Vagina (tissue), 2 donors: ENCODE data around the gene ABR. TPM values are rescaled to one million over a fixed set of nuclear protein-coding genes. Genes with fewer than 3 reads are reported as not detected.

Experiments
- DNase-seq, 2 donors: peaks; one replicate each; pipeline ENCODE4 v3.0.0-alpha.2; 2017; ENCODE audit errors: extremely low spot score in 2 of 2
- H3K27ac ChIP-seq: fragments of 200-600 bp; sonication (generic); one replicate; pipeline ENCODE4 v1.5.1; 2019
- H3K27me3 ChIP-seq: fragments of 200-600 bp; sonication (generic); one replicate; pipeline ENCODE4 v1.5.1; 2019
- H3K36me3 ChIP-seq, 2 donors: fragments of 200-600 bp; sonication (generic); one replicate each; pipeline ENCODE4 v1.5.1; 2017 to 2019
- H3K4me1 ChIP-seq: fragments of 200-600 bp; sonication (generic); one replicate; pipeline ENCODE4 v1.5.1; 2019
- H3K4me3 ChIP-seq, 2 donors: fragments of 200-600 bp; sonication (generic); 1 replicate in 1 of 2; 2 replicates in 1 of 2; pipeline ENCODE4 v1.5.1; 2016 to 2019
- H3K9me3 ChIP-seq: fragments of 200-600 bp; sonication (generic); one replicate; pipeline ENCODE4 v1.5.1; 2019
- POLR2A ChIP-seq, 2 donors: fragments of 450-650 bp; IDR thresholded peaks; one replicate each; pipeline ENCODE4 v1.6.1; 2017; ENCODE audit warnings: antibody characterized with exemption in 2 of 2, mild to moderate bottlenecking in 2 of 2, moderate library complexity in 2 of 2
- POLR2AphosphoS5 ChIP-seq, 2 donors: sonication (generic); formaldehyde crosslinking; IDR thresholded peaks; one replicate each; pipeline ENCODE4 v1.9.0; 2017; ENCODE audit warnings: antibody characterized with exemption in 2 of 2, mild to moderate bottlenecking in 2 of 2, low read depth in 1 of 2; ENCODE audit not compliant: insufficient read depth in 1 of 2
- intact Hi-C: fragments of 100-400 bp; cut with DNase I; formaldehyde crosslinking; loops from one replicate; pipeline ENCODE4 v1.15.1; 2023
- total RNA-seq: library from RNA; depleted of rRNA; stranded (reverse); fragments of >200 nt; gene quantifications from one replicate; pipeline ENCODE4 v1.2.3, GENCODE V29; 2016
- TF ChIP-seq, protein P1 (sequence below), 3 experiments: fragments of 450-650 bp in 2 of 3; fragments of 200-600 bp in 1 of 3; sonication (generic) in 1 of 3; IDR thresholded peaks; one replicate each; pipeline ENCODE4 v1.5.1; 2017 to 2019; ENCODE audit warnings: antibody characterized with exemption in 3 of 3, mild to moderate bottlenecking in 2 of 3, moderate library complexity in 2 of 3

The ABR gene
- total RNA-seq, 1 donor from 2014 or later = 90.8 TPM

DNA sequence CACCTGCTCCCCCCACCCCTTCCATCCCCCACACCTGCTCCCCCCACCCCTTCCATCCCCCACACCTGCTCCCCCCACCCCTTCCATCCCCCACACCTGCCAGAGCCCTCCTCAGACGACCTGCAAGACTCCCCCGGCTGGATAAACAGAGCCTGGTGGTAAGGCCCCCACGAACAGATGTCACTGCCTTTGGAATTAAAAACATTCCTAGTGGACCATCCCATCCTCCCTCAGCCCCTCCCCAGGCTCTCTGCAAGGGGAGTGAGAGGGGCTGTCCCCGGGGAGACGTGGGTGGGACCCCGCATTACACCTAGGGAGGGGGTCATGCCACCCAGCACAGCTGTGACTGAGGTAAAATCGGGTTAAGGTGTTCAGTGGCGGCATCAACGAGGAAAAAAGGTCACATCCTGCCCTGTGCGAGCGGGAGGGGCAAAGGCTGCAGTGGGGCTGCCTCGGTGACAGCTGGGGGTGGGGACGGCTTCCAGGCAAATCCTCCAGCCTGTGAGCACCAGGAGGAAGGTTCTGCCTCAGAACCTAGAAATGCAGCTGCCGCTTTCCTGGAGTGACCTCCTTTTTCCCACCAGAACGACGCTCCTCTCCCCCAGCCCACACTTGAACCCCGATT lies 144.1 kb downstream of the ABR start:
- DNase-seq = no peak
- H3K36me3 ChIP-seq = no peaks in the 10 kb centered on the region
- H3K4me3 ChIP-seq = no peak overlapping the region
- H3K9me3 ChIP-seq = no peaks in the 10 kb centered on the region
- H3K27me3 ChIP-seq = no peaks in the 10 kb centered on the region
- TF ChIP-seq POLR2AphosphoS5 (IDR thresholded peaks at IDR 0.05; ENCODE audit: insufficient read depth in 1 of 2, low read depth in 1 of 2) = no peak
- no peak for TF ChIP-seq POLR2A (IDR thresholded peaks at IDR 0.05)
- TF ChIP-seq, protein P1, sequence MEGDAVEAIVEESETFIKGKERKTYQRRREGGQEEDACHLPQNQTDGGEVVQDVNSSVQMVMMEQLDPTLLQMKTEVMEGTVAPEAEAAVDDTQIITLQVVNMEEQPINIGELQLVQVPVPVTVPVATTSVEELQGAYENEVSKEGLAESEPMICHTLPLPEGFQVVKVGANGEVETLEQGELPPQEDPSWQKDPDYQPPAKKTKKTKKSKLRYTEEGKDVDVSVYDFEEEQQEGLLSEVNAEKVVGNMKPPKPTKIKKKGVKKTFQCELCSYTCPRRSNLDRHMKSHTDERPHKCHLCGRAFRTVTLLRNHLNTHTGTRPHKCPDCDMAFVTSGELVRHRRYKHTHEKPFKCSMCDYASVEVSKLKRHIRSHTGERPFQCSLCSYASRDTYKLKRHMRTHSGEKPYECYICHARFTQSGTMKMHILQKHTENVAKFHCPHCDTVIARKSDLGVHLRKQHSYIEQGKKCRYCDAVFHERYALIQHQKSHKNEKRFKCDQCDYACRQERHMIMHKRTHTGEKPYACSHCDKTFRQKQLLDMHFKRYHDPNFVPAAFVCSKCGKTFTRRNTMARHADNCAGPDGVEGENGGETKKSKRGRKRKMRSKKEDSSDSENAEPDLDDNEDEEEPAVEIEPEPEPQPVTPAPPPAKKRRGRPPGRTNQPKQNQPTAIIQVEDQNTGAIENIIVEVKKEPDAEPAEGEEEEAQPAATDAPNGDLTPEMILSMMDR (IDR thresholded peaks at IDR 0.05) = no peak
- H3K4me1 ChIP-seq = peaks cover 49% of the 10 kb centered on the region
- no peak overlapping the region for H3K27ac ChIP-seq
- intact Hi-C loops = no loop called here

DNA sequence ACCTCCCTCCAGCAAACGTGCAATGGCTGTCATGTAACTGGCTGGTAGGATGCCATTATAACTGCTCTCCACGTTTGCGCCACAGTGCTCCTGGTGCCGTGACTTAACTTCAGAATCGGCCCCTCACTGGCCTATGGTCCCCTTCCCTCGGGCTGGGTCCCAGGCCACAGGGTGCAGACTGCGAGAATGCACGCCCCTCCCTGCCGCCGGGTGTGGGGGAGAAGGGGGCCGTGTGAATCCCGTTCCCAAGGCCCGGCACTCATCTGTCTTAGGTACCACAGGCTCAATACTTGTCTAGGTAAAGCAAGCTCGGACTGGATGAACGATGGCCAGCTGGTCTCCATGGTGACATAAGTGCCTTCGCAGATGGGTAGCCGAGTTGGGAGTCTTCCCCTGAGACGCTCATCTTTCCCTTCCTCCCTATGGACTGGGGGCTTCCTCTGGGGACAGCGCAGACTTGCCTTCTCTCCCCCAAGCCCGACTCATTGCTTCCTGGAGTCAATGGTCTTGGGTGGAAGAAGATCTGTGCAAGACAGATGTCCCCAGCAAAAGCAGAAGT lies 145.1 kb downstream of the ABR start:
- TF ChIP-seq POLR2A (IDR thresholded peaks at IDR 0.05) = no peak
- TF ChIP-seq, protein P1 (IDR thresholded peaks at IDR 0.05) = no peak
- no peak overlapping the region for H3K4me3 ChIP-seq
- no peak for DNase-seq
- H3K4me1 ChIP-seq = peaks cover 49% of the 10 kb centered on the region
- intact Hi-C loops = no loop called here
- H3K36me3 ChIP-seq = no peaks in the 10 kb centered on the region
- H3K27me3 ChIP-seq = no peaks in the 10 kb centered on the region
- no peaks in the 10 kb centered on the region for H3K9me3 ChIP-seq
- no peak overlapping the region for H3K27ac ChIP-seq

DNA sequence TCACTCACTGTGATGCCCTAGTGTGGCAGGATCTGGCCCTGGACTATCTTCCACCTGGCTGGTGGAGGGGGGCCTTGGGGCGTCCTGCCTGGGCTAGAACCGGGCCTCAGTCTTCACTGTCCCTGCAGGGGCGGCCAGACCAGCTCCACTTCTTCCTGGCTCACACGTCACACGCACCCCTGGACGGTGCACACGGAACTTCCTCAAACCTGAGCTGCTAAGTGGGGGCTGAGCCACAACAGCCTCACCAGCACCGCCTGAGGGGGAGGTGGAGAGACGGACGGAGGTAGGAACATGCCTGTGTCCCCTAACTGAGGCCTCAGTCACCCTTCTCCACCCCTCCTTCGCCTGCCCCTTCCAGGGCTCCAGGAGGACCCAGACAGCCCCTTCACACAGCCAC lies 146.3 kb downstream of the ABR start:
- Histone ChIP-seq H3K4me1 (peaks cover 48% of the 10 kb centered on the region), H3K4me3 (no peak overlapping the region), H3K9me3 (no peaks in the 10 kb centered on the region), H3K27me3 (no peaks in the 10 kb centered on the region), H3K36me3 (no peaks in the 10 kb centered on the region), H3K27ac (no peak overlapping the region)
- TF ChIP-seq POLR2A (IDR thresholded peaks at IDR 0.05) (no peak), POLR2AphosphoS5 (IDR thresholded peaks at IDR 0.05; ENCODE audit: insufficient read depth in 1 of 2, low read depth in 1 of 2) (no peak)
- intact Hi-C loops = no loop called here
- DNase-seq = no peak

DNA sequence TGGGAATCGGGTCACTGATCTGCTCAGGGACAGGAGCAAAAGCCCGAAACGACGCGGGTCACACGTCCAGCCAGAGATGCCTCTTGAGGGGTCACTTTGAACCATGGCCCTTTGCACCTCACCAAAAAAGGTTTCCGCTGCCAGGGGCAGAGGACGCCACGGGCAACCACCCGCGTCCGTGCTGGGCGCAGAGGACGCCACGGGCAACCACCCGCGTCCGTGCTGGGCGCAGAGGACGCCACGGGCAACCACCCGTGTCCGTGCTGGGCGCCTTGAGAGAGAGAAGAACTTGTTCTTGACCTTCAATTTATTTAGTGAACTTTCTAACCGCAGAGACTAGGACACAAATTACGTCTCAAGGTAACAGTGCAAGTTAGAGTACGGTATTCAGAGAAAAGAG lies 147.4 kb downstream of the ABR start:
- Histone ChIP-seq H3K4me1 (peaks cover 51% of the 10 kb centered on the region), H3K9me3 (no peaks in the 10 kb centered on the region), H3K27me3 (no peaks in the 10 kb centered on the region), H3K27ac (peak overlapping the region; percentile 63), H3K4me3 (no peak overlapping the region), H3K36me3 (peaks cover 0 to 5% of the 10 kb centered on the region in 2 donors)
- TF ChIP-seq POLR2AphosphoS5 (IDR thresholded peaks at IDR 0.05; ENCODE audit: insufficient read depth in 1 of 2, low read depth in 1 of 2) (no peak), POLR2A (IDR thresholded peaks at IDR 0.05) (no peak)
- TF ChIP-seq, protein P1 (IDR thresholded peaks at IDR 0.05) = no peak
- DNase-seq = no peak
- intact Hi-C loops = no loop called here

DNA sequence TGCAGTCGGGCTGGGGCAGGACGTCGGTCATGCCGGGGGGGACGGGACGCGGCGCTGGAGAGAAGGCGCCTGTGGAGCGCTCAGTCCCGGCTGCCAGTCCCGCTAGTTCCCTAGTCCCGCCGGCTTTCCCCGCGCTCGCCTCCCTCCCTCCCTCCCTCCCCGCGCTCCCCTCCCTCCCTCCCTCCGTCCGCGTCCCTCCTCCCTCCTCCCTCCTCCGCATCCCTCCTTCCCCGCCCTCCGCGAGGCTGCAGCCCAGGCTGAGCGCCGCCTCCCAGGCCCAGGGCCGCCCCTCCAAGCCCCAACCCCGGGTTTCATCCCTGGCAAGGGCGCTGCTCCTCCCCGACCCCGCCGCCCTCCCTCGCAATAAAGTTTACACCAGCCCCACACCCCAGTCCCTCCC lies 148.1 kb downstream of the ABR start:
- intact Hi-C loops = no loop called here
- H3K4me3 ChIP-seq = peak overlapping the region; percentile 47 to 49

More for the DNA sequence above, 148.1 kb downstream of the ABR start:
- Histone ChIP-seq H3K4me1 (peaks cover 51% of the 10 kb centered on the region), H3K27ac (peak overlapping the region; percentile 79), H3K9me3 (no peaks in the 10 kb centered on the region), H3K36me3 (peaks cover 0 to 7% of the 10 kb centered on the region in 2 donors), H3K27me3 (no peaks in the 10 kb centered on the region)
- TF ChIP-seq POLR2AphosphoS5 (IDR thresholded peaks at IDR 0.05; ENCODE audit: insufficient read depth in 1 of 2, low read depth in 1 of 2) (no peak), POLR2A (IDR thresholded peaks at IDR 0.05) (no peak)
- TF ChIP-seq, protein P1 (IDR thresholded peaks at IDR 0.05) = no peak
- no peak for DNase-seq
